H1 (cell line): ENCODE results near the gene TFAP2E. TPM values are rescaled to one million over a fixed set of nuclear protein-coding genes. Genes with fewer than 3 reads are reported as not detected.

Experiments used
- CTCF ChIA-PET: fragments of 300-600 bp; sonication (Branson Sonifier 250); formaldehyde crosslinking; loops from one replicate; lab custom pipeline; 2021; ENCODE audit not compliant: partially characterized antibody; lab: Charles Lee
- POLR2A ChIA-PET: fragments of 300-600 bp; sonication (Branson Sonifier 250); formaldehyde crosslinking; loops from one replicate; lab custom pipeline; 2021; ENCODE audit warnings: inconsistent platforms; ENCODE audit not compliant: partially characterized antibody; lab: Charles Lee
- DNase-seq, 2 experiments: peaks; one replicate each; pipeline versions ENCODE4 v3.0.0 to v3.0.0-alpha.2; 2010 to 2022; ENCODE audit warnings: low spot score in 2 of 2, low read depth in 1 of 2, mixed read lengths in 1 of 2
- FAIRE-seq: peaks from 2 replicates; lab custom pipeline; 2011; peaks lifted over from hg19 to GRCh38; lab: Jason Lieb, UNC
- H2AFZ ChIP-seq: 2 replicates; pipeline ENCODE4 v1.8.1; 2012; ENCODE audit warnings: low read length, inconsistent platforms
- H2AK5ac ChIP-seq: 2 replicates; pipeline ENCODE4 v1.6.1; 2013; ENCODE audit warnings: low read depth, low read length
- H2BK120ac ChIP-seq: replicated peaks from 2 replicates; pipeline ENCODE3; 2013; ENCODE audit warnings: low read depth, low read length, inconsistent platforms
- H2BK12ac ChIP-seq: 2 replicates; pipeline ENCODE4 v1.6.1; 2013; ENCODE audit warnings: low read depth, low read length
- H2BK15ac ChIP-seq: 2 replicates; pipeline ENCODE4 v1.6.1; 2013; ENCODE audit warnings: low read length
- H2BK20ac ChIP-seq: 2 replicates; pipeline ENCODE4 v1.6.1; 2013; ENCODE audit warnings: low read length
- H2BK5ac ChIP-seq: 2 replicates; pipeline ENCODE4 v1.6.1; 2013; ENCODE audit warnings: low read depth, low read length
- H3K14ac ChIP-seq: 2 replicates; pipeline ENCODE4 v1.6.1; 2013; ENCODE audit warnings: inconsistent platforms; ENCODE audit not compliant: insufficient read length
- H3K18ac ChIP-seq: 2 replicates; pipeline ENCODE4 v1.6.1; 2013; ENCODE audit warnings: low read length; ENCODE audit errors: extremely low read depth
- H3K23ac ChIP-seq: 2 replicates; pipeline ENCODE4 v1.6.1; 2013; ENCODE audit warnings: inconsistent platforms; ENCODE audit not compliant: insufficient read length
- H3K23me2 ChIP-seq: 2 replicates; pipeline ENCODE4 v1.6.1; 2013; ENCODE audit warnings: low read depth, low read length
- H3K27ac ChIP-seq: 2 replicates; pipeline ENCODE4 v1.6.1; 2011; ENCODE audit warnings: low read depth, low read length, inconsistent platforms
- H3K27me3 ChIP-seq, 4 experiments: replicated peaks in 1 of 4; 1 replicate in 1 of 4; 2 replicates in 3 of 4; pipeline versions ENCODE4 v1.6.1 to v1.8.1; 2011 to 2013; ENCODE audit warnings: low read length in 3 of 4, mild to moderate bottlenecking in 3 of 4, inconsistent platforms in 2 of 4, mixed read lengths in 2 of 4, moderate library complexity in 1 of 4; ENCODE audit not compliant: control insufficient read depth in 3 of 4, insufficient read depth in 3 of 4; ENCODE audit errors: extremely low read depth in 1 of 4
- H3K36me3 ChIP-seq, 4 experiments: 2 replicates each; pipeline versions ENCODE4 v1.6.1 to v1.8.1; 2011 to 2013; ENCODE audit warnings: mild to moderate bottlenecking in 4 of 4, low read length in 3 of 4, moderate library complexity in 2 of 4, control low read depth in 1 of 4, inconsistent platforms in 1 of 4; ENCODE audit not compliant: insufficient read depth in 4 of 4, control insufficient read depth in 2 of 4
- H3K4ac ChIP-seq: replicated peaks from 2 replicates; pipeline ENCODE3; 2013; ENCODE audit warnings: low read length, low read depth, mixed read lengths, inconsistent platforms; ENCODE audit not compliant: insufficient read length
- H3K4me1 ChIP-seq, 4 experiments: replicated peaks in 1 of 4; 1 replicate in 1 of 4; 2 replicates in 3 of 4; pipeline versions ENCODE4 v1.6.1 to v1.8.1; 2011 to 2013; ENCODE audit warnings: low read length in 3 of 4, inconsistent platforms in 2 of 4, mixed read lengths in 1 of 4; ENCODE audit not compliant: insufficient read depth in 4 of 4, control insufficient read depth in 3 of 4
- H3K4me2 ChIP-seq, 2 experiments: 2 replicates each; pipeline versions ENCODE4 v1.6.1 to v1.8.1; 2011 to 2013; ENCODE audit warnings: low read depth in 2 of 2, low read length in 2 of 2, control low read depth in 1 of 2, inconsistent platforms in 1 of 2, mild to moderate bottlenecking in 1 of 2; ENCODE audit not compliant: insufficient read depth in 1 of 2
- H3K4me3 ChIP-seq, 4 experiments: fragments of 200-600, 300-600 bp in 1 of 4; sonication (generic), shearing (Covaris generic), sonication (Bioruptor Twin) in 1 of 4; 2 replicates each; pipeline versions ENCODE4 v1.5.1 to v1.8.1; 2011 to 2016; ENCODE audit warnings: low read length in 4 of 4, low read depth in 3 of 4, control low read depth in 2 of 4, inconsistent platforms in 2 of 4, mild to moderate bottlenecking in 2 of 4, mixed read lengths in 1 of 4, moderate library complexity in 1 of 4; ENCODE audit not compliant: insufficient read depth in 2 of 4; ENCODE audit errors: extremely low read depth in 1 of 4
- H3K56ac ChIP-seq: replicated peaks from 2 replicates; pipeline ENCODE3; 2013; ENCODE audit warnings: low read depth, mild to moderate bottlenecking, mixed read lengths, low read length, inconsistent platforms; ENCODE audit not compliant: insufficient read length
- H3K79me1 ChIP-seq: 2 replicates; pipeline ENCODE4 v1.6.1; 2013; ENCODE audit warnings: low read depth, low read length, control low read depth
- H3K79me2 ChIP-seq, 2 experiments: 2 replicates each; pipeline versions ENCODE4 v1.6.1 to v1.8.1; 2012 to 2013; ENCODE audit warnings: low read length in 2 of 2, mild to moderate bottlenecking in 2 of 2, inconsistent platforms in 1 of 2; ENCODE audit not compliant: insufficient read depth in 2 of 2, control insufficient read depth in 1 of 2
- H3K9ac ChIP-seq, 4 experiments: replicated peaks in 1 of 4; 1 replicate in 1 of 4; 2 replicates in 3 of 4; pipeline versions ENCODE4 v1.6.1 to v1.8.1; 2011 to 2013; ENCODE audit warnings: low read depth in 3 of 4, low read length in 3 of 4, control low read depth in 2 of 4, mild to moderate bottlenecking in 2 of 4, moderate library complexity in 2 of 4, inconsistent platforms in 1 of 4; ENCODE audit errors: extremely low read depth in 1 of 4
- H3K9me3 ChIP-seq, 2 experiments: 2 replicates each; pipeline versions ENCODE4 v1.6.1 to v1.8.1; 2012 to 2013; ENCODE audit warnings: mild to moderate bottlenecking in 2 of 2, moderate library complexity in 2 of 2, control low read depth in 1 of 2, inconsistent platforms in 1 of 2, low read depth in 1 of 2, low read length in 1 of 2, mixed read lengths in 1 of 2; ENCODE audit not compliant: insufficient read depth in 2 of 2
- H4K20me1 ChIP-seq, 2 experiments: replicated peaks in 1 of 2; 2 replicates each; pipeline versions ENCODE3 to v1.8.1; 2011 to 2013; ENCODE audit warnings: inconsistent platforms in 2 of 2, low read length in 2 of 2, mild to moderate bottlenecking in 1 of 2; ENCODE audit not compliant: insufficient read depth in 2 of 2, control insufficient read depth in 1 of 2
- H4K5ac ChIP-seq: 2 replicates; pipeline ENCODE4 v1.6.1; 2013; ENCODE audit warnings: low read length, low read depth, mixed read lengths, inconsistent platforms; ENCODE audit not compliant: insufficient read length
- H4K8ac ChIP-seq: 2 replicates; pipeline ENCODE4 v1.8.0; 2013; ENCODE audit warnings: mild to moderate bottlenecking, moderate library complexity, low read length, inconsistent platforms; ENCODE audit not compliant: insufficient read depth; ENCODE audit errors: extremely low read depth
- H4K91ac ChIP-seq: replicated peaks from 2 replicates; pipeline ENCODE3; 2013; ENCODE audit warnings: low read length, mixed read lengths, inconsistent platforms; ENCODE audit not compliant: insufficient read length
- WGBS, 2 experiments: shearing (Covaris generic) in 1 of 2; methylation state at CpG; one replicate each; pipeline versions ENCODE4 v1.1.6 to v1.1.7; 2013 to 2015; ENCODE audit warnings: low lambda C conversion rate in 2 of 2, mixed read lengths in 2 of 2, inconsistent platforms in 1 of 2, low coverage in 1 of 2, missing lambda C conversion rate in 1 of 2; ENCODE audit not compliant: insufficient replicate concordance in 2 of 2, insufficient coverage in 1 of 2, insufficient read length in 1 of 2; ENCODE audit errors: extremely low coverage in 1 of 2, missing lambda C conversion rate in 1 of 2; 5-methylcytosine and 5-hydroxymethylcytosine counted together
- polyA plus RNA-seq, 7 experiments: library from polyadenylated mRNA; depleted of rRNA in 3 of 7; stranded (reverse) in 5 of 7; unstranded in 2 of 7; fragments of >200 nt in 5 of 7; fragments of 200-250 nt in 2 of 7; gene quantifications; 1 replicate in 5 of 7; 2 replicates in 1 of 7; 4 replicates in 1 of 7; pipeline versions ENCODE4 v1.2.1 to v1.2.3, GENCODE V29; 2011 to 2013; ENCODE audit warnings: missing spikeins in 2 of 7, mixed read lengths in 2 of 7
- total RNA-seq: library from RNA; stranded (reverse); fragmentation: NEBNext Ultra II Directional; extraction: Animal tissue kit (Norgen Biotek cat#: 25700); gene quantifications from 2 replicates; pipeline ENCODE4 v1.2.1, GENCODE V29; 2021

The TFAP2E gene
- total and polyA plus RNA-seq, 2 of the 8 experiments (the other 6 are each of a cell fraction or from before 2014, with no cell fraction given), result 0.24 to 0.50 TPM

DNA sequence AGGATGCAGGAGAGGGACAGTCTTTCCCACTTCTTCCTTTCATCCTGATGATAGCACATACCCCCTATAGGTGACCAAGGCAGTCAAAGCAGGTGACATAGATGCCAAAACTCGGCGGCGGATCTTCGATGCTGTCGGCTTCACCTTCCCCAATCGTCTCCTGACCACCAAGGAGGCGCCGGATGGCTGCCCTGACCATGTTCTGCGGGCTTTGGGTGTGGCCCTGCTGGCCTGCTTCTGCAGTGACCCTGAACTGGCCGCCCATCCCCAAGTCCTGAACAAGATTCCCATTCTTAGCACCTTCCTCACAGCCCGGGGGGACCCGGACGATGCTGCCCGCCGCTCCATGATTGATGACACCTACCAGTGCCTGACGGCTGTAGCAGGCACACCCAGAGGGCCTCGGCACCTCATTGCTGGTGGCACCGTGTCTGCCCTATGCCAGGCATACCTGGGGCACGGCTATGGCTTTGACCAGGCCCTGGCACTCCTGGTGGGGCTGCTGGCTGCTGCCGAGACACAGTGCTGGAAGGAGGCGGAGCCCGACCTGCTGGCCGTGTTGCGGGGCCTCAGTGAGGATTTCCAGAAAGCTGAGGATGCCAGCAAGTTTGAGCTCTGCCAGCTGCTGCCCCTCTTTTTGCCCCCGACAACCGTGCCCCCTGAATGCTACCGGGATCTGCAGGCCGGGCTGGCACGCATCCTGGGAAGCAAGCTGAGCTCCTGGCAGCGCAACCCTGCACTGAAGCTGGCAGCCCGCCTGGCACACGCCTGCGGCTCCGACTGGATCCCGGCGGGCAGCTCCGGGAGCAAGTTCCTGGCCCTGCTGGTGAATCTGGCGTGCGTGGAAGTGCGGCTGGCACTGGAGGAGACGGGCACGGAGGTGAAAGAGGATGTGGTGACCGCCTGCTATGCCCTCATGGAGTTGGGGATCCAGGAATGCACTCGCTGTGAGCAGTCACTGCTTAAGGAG lies 12.6 kb upstream of the TFAP2E start:
- peaks cover 1 to 15% (median 6%) of the 10 kb centered on the region in 4 experiments; a peak in 6 of 7 replicates for H3K4me1 ChIP-seq
- H2AK5ac ChIP-seq, result no peak overlapping the region
- CTCF ChIA-PET, result interaction anchor here (1.1 to 7.6 kb wide), 5 partner anchors 8 to 210 kb away, joined by 3 to 72 read pairs (median 5); partner anchors contain the start of gene CLSPN
- H4K91ac ChIP-seq, result no peak overlapping the region
- H2BK15ac ChIP-seq, result no peak overlapping the region
- H3K79me2 ChIP-seq, result peaks cover 4 to 19% of the 10 kb centered on the region in 2 experiments; a peak in 3 of 4 replicates
- POLR2A ChIA-PET, result interaction anchor here (1.0 to 1.6 kb wide), 3 partner anchors 11 to 14 kb away, joined by 3 to 4 read pairs (median 3); no protein-coding TSS in a partner anchor
- H4K5ac ChIP-seq, result no peak overlapping the region
- FAIRE-seq (no peak), DNase-seq (no peak)
- H2BK20ac ChIP-seq, result no peak overlapping the region
- H3K27me3 ChIP-seq, result no peaks in the 10 kb centered on the region
- H4K8ac ChIP-seq, result no peak overlapping the region
- no peak overlapping the region for H3K4me2 ChIP-seq
- H2BK5ac ChIP-seq, result no peak overlapping the region
- H2BK12ac ChIP-seq, result no peak overlapping the region
- H3K14ac ChIP-seq, result no peak overlapping the region
- peaks cover 3% of the 10 kb centered on the region for H3K79me1 ChIP-seq
- H3K56ac ChIP-seq, result no peak overlapping the region
- WGBS, 2 experiments, result 92% methylated on average over 44 of the region's 44 CpGs; no CpG with 5 or more reads in 1 of the 2 experiments
- H3K4me3 ChIP-seq, result no peak overlapping the region
- H3K23ac ChIP-seq, result no peak overlapping the region
- peaks cover 0 to 21% of the 10 kb centered on the region in 2 experiments for H4K20me1 ChIP-seq
- no peak overlapping the region for H3K9ac ChIP-seq
- no peak overlapping the region for H3K18ac ChIP-seq
- no peaks in the 10 kb centered on the region for H3K9me3 ChIP-seq
- H3K23me2 ChIP-seq, result peaks cover 7% of the 10 kb centered on the region; the same call in 1 of the 2 replicates
- H3K27ac ChIP-seq, result no peak overlapping the region
- no peak overlapping the region for H3K4ac ChIP-seq
- H2AFZ ChIP-seq, result no peak overlapping the region
- no peak overlapping the region for H2BK120ac ChIP-seq
- H3K36me3 ChIP-seq, result peaks cover 11 to 25% (median 19%) of the 10 kb centered on the region in 4 experiments; a peak in 6 of 8 replicates
